ENCODE results near the gene NPC2. TPM values are rescaled to one million over a fixed set of nuclear protein-coding genes. Genes with fewer than 3 reads are reported as not detected.
A peak's percentile ranks its signal among the peaks of the same experiment; 100 is the strongest.

Gene NPC2
- total and polyA plus RNA-seq, 2 of the 4 experiments (the other 2 are of a cell fraction), result 210 to 273 TPM

DNA sequence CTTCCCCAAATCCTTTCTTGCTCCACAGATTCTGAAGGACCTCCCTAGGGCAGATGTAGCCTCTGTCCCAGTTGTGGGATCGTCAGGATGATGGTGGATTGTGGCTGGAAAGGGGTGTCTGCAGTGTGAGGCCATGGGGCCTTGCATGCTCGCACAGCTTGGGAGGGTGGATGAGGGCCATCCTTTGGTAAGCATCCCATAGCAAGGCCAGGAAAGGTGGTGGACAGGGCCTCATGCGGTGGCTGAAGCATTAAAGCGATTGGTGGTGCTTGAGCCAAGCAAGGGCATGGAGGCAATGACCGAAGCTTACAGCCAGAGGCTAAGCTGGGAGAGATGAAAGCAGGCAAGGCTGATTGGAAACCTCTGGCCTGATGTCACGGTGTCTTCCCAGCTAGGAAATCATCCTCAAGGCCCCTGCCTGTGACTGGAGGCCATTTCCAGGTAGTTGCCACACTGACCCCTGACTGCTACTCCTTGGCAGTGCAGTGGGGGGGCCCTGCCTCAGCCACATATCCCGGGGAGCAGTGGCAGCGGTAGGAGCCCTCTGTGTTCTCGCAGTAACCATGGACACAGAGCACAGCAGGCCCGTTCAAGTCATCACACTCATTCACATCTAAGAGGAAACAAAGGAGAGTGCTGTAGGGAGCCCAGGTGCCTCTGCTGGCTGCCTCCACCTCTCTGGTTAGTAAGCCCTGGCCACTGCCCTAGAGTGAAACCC is 7.5 kb upstream of the NPC2 start:
- intact Hi-C loops (cut with micrococcal nuclease), result loop anchor here (1.0 kb wide), 3 partner anchors 109 to 304 kb away; no protein-coding TSS in a partner anchor
- H2AFZ ChIP-seq (replicated peaks; ENCODE audit: low read length, poor library complexity), result no peak overlapping the region
- peaks cover 20% of the 10 kb centered on the region for H3K36me3 ChIP-seq (ENCODE audit: control insufficient read depth, insufficient read depth, low read length)
- no peak overlapping the region for H3K23ac ChIP-seq (ENCODE audit: low read depth, low read length)
- no peak overlapping the region for H2BK5ac ChIP-seq (ENCODE audit: low read depth, low read length, poor library complexity, severe bottlenecking)
- no peaks in the 10 kb centered on the region for H4K20me1 ChIP-seq (ENCODE audit: insufficient read depth, low read length)
- no peak overlapping the region for H2BK120ac ChIP-seq (ENCODE audit: low read depth, low read length)
- H4K8ac ChIP-seq (ENCODE audit: low read depth in 2 of 2, low read length in 2 of 2), result 0 out of 4 replicates have a peak overlapping the region, but pooled peaks of 1 of the 2 experiments have one; percentile 52
- H3K4ac ChIP-seq (ENCODE audit: low read depth, low read length), result peak overlapping the region; percentile 77
- dilution Hi-C loops (cut with HindIII; ENCODE audit: low sequenced_read_pairs, unreplicated experiment), result no loop called here
- no peak overlapping the region for H2AK9ac ChIP-seq (replicated peaks; ENCODE audit: low read depth, low read length, poor library complexity)
- no peak overlapping the region for H3K9ac ChIP-seq (ENCODE audit: low read depth, low read length)
- in situ Hi-C loops (cut with MboI; ENCODE audit: low sequenced_read_pairs), result loop anchor here (5.0 to 10.0 kb wide), 2 partner anchors 107 to 294 kb away; no protein-coding TSS in a partner anchor
- H3K18ac ChIP-seq (ENCODE audit: low read depth, low read length), result no peak overlapping the region
- no peak overlapping the region for H3K4me2 ChIP-seq (ENCODE audit: low read depth, low read length)
- no peak overlapping the region for H3K14ac ChIP-seq (replicated peaks; ENCODE audit: low read depth, low read length)
- no peaks in the 10 kb centered on the region; the same call in 1 of the 2 replicates for H3K9me1 ChIP-seq (ENCODE audit: insufficient read depth, low read length)
- H4K91ac ChIP-seq (ENCODE audit: insufficient read depth, low read depth, low read length), result 0 out of 2 replicates have a peak overlapping the region, but pooled peaks have one; percentile 24
- peaks cover 3% of the 10 kb centered on the region; the same call in 1 of the 2 replicates for H3K4me1 ChIP-seq (ENCODE audit: control insufficient read depth, insufficient read depth, low read length)
- no peak for TF ChIP-seq RAD21 (IDR thresholded peaks at IDR 0.05; ENCODE audit: low read length)
- TF ChIP-seq ELK1 (IDR thresholded peaks at IDR 0.05; ENCODE audit: borderline replicate concordance, low read depth, low read length), result no peak
- no peak for TF ChIP-seq CHD1 (IDR thresholded peaks at IDR 0.05; ENCODE audit: low read depth, low read length)
- no peak for TF ChIP-seq SMC3 (IDR thresholded peaks at IDR 0.05; ENCODE audit: low read depth, low read length)
- no peak for TF ChIP-seq FOS (IDR thresholded peaks at IDR 0.05; ENCODE audit: low read depth, low read length)
- no peak for TF ChIP-seq POLR2A (IDR thresholded peaks at IDR 0.05; ENCODE audit: low read depth, low read length)
- no TSS peak for BruUV-seq (replicated peaks)
- peak overlapping the region; percentile 79; the same call in 1 of the 2 replicates for H2AK5ac ChIP-seq (ENCODE audit: low read depth, low read length)
- H3K27ac ChIP-seq (ENCODE audit: insufficient read depth, low read length), result no peak overlapping the region
- DNase-seq (no peak), ATAC-seq (ENCODE audit: low read depth) (peak; percentile 9)
- no peak overlapping the region for H3K4me3 ChIP-seq (ENCODE audit: insufficient read depth, low read depth, low read length)
- 82% methylated on average over 5 of the region's 10 CpGs; no CpG with 5 or more reads in 1 of the 2 experiments for WGBS, 2 experiments (ENCODE audit: extremely low coverage in 2 of 2, insufficient read length in 1 of 2)
- no peaks in the 10 kb centered on the region for H3K27me3 ChIP-seq (ENCODE audit: control insufficient read depth, insufficient read depth, low read length)
- H3K9me3 ChIP-seq (ENCODE audit: control insufficient read depth, insufficient read depth, low read length), result no peaks in the 10 kb centered on the region
- no peak overlapping the region for H4K5ac ChIP-seq (ENCODE audit: low read depth, low read length)
- peaks cover 11 to 25% of the 10 kb centered on the region in 2 experiments for H3K79me1 ChIP-seq (ENCODE audit: low read depth in 1 of 2, low read length in 2 of 2)
- H2BK20ac ChIP-seq (ENCODE audit: low read depth, low read length), result peak overlapping the region; percentile 52; the same call in 1 of the 2 replicates
- H2BK15ac ChIP-seq (ENCODE audit: low read depth, low read length), result no peak overlapping the region; the same call in 2 of the 3 replicates
- ChIA-PET CTCF (no interaction called here), POLR2A (ENCODE audit: unreplicated experiment) (interaction anchor here (0.6 kb wide), 1 partner anchor 106 kb away, joined by 3 read pairs; no protein-coding TSS in a partner anchor)
- H3K56ac ChIP-seq (ENCODE audit: extremely low read depth, insufficient read depth, low read length), result no peak overlapping the region; the same call in 1 of the 2 replicates
